Measurements from ENCODE around the gene LRRC2.

- TF ChIP-seq CTCF (IDR thresholded peaks at IDR 0.05; ENCODE audit: poor library complexity) = no peak
- no peak for TF ChIP-seq EZH2 (IDR thresholded peaks at IDR 0.05; ENCODE audit: borderline replicate concordance)
- TF ChIP-seq EZH2phosphoT487 (IDR thresholded peaks at IDR 0.05; ENCODE audit: low read depth, severe bottlenecking, unreplicated experiment) = no peak
Measured at GRCh38 chr3:46546896-46547440, 19.1 kb downstream of the LRRC2 start.
